H1 (cell line): ENCODE measurements around the gene CDON. TPM values are rescaled to one million over a fixed set of nuclear protein-coding genes. Genes with fewer than 3 reads are reported as not detected.

Experiments
- CTCF ChIA-PET: fragments of 300-600 bp; sonication (Branson Sonifier 250); formaldehyde crosslinking; loops from one replicate; lab custom pipeline; 2021; ENCODE audit not compliant: partially characterized antibody; lab: Charles Lee
- POLR2A ChIA-PET: fragments of 300-600 bp; sonication (Branson Sonifier 250); formaldehyde crosslinking; loops from one replicate; lab custom pipeline; 2021; ENCODE audit warnings: inconsistent platforms; ENCODE audit not compliant: partially characterized antibody; lab: Charles Lee
- DNase-seq, 2 experiments: peaks; one replicate each; pipeline versions ENCODE4 v3.0.0 to v3.0.0-alpha.2; 2010 to 2022; ENCODE audit warnings: low spot score in 2 of 2, low read depth in 1 of 2, mixed read lengths in 1 of 2
- FAIRE-seq: peaks from 2 replicates; lab custom pipeline; 2011; peaks lifted over from hg19 to GRCh38; lab: Jason Lieb, UNC
- H2AFZ ChIP-seq: 2 replicates; pipeline ENCODE4 v1.8.1; 2012; ENCODE audit warnings: low read length, inconsistent platforms
- H2AK5ac ChIP-seq: 2 replicates; pipeline ENCODE4 v1.6.1; 2013; ENCODE audit warnings: low read depth, low read length
- H2BK120ac ChIP-seq: replicated peaks from 2 replicates; pipeline ENCODE3; 2013; ENCODE audit warnings: low read depth, low read length, inconsistent platforms
- H2BK12ac ChIP-seq: 2 replicates; pipeline ENCODE4 v1.6.1; 2013; ENCODE audit warnings: low read depth, low read length
- H2BK15ac ChIP-seq: 2 replicates; pipeline ENCODE4 v1.6.1; 2013; ENCODE audit warnings: low read length
- H2BK20ac ChIP-seq: 2 replicates; pipeline ENCODE4 v1.6.1; 2013; ENCODE audit warnings: low read length
- H2BK5ac ChIP-seq: 2 replicates; pipeline ENCODE4 v1.6.1; 2013; ENCODE audit warnings: low read depth, low read length
- H3K14ac ChIP-seq: 2 replicates; pipeline ENCODE4 v1.6.1; 2013; ENCODE audit warnings: inconsistent platforms; ENCODE audit not compliant: insufficient read length
- H3K18ac ChIP-seq: 2 replicates; pipeline ENCODE4 v1.6.1; 2013; ENCODE audit warnings: low read length; ENCODE audit errors: extremely low read depth
- H3K23ac ChIP-seq: 2 replicates; pipeline ENCODE4 v1.6.1; 2013; ENCODE audit warnings: inconsistent platforms; ENCODE audit not compliant: insufficient read length
- H3K23me2 ChIP-seq: 2 replicates; pipeline ENCODE4 v1.6.1; 2013; ENCODE audit warnings: low read depth, low read length
- H3K27ac ChIP-seq: 2 replicates; pipeline ENCODE4 v1.6.1; 2011; ENCODE audit warnings: low read depth, low read length, inconsistent platforms
- H3K27me3 ChIP-seq, 4 experiments: replicated peaks in 1 of 4; 1 replicate in 1 of 4; 2 replicates in 3 of 4; pipeline versions ENCODE4 v1.6.1 to v1.8.1; 2011 to 2013; ENCODE audit warnings: low read length in 3 of 4, mild to moderate bottlenecking in 3 of 4, inconsistent platforms in 2 of 4, mixed read lengths in 2 of 4, moderate library complexity in 1 of 4; ENCODE audit not compliant: control insufficient read depth in 3 of 4, insufficient read depth in 3 of 4; ENCODE audit errors: extremely low read depth in 1 of 4
- H3K36me3 ChIP-seq, 4 experiments: 2 replicates each; pipeline versions ENCODE4 v1.6.1 to v1.8.1; 2011 to 2013; ENCODE audit warnings: mild to moderate bottlenecking in 4 of 4, low read length in 3 of 4, moderate library complexity in 2 of 4, control low read depth in 1 of 4, inconsistent platforms in 1 of 4; ENCODE audit not compliant: insufficient read depth in 4 of 4, control insufficient read depth in 2 of 4
- H3K4ac ChIP-seq: replicated peaks from 2 replicates; pipeline ENCODE3; 2013; ENCODE audit warnings: low read length, low read depth, mixed read lengths, inconsistent platforms; ENCODE audit not compliant: insufficient read length
- H3K4me1 ChIP-seq, 4 experiments: replicated peaks in 1 of 4; 1 replicate in 1 of 4; 2 replicates in 3 of 4; pipeline versions ENCODE4 v1.6.1 to v1.8.1; 2011 to 2013; ENCODE audit warnings: low read length in 3 of 4, inconsistent platforms in 2 of 4, mixed read lengths in 1 of 4; ENCODE audit not compliant: insufficient read depth in 4 of 4, control insufficient read depth in 3 of 4
- H3K4me2 ChIP-seq, 2 experiments: 2 replicates each; pipeline versions ENCODE4 v1.6.1 to v1.8.1; 2011 to 2013; ENCODE audit warnings: low read depth in 2 of 2, low read length in 2 of 2, control low read depth in 1 of 2, inconsistent platforms in 1 of 2, mild to moderate bottlenecking in 1 of 2; ENCODE audit not compliant: insufficient read depth in 1 of 2
- H3K4me3 ChIP-seq, 4 experiments: fragments of 200-600, 300-600 bp in 1 of 4; sonication (generic), shearing (Covaris generic), sonication (Bioruptor Twin) in 1 of 4; 2 replicates each; pipeline versions ENCODE4 v1.5.1 to v1.8.1; 2011 to 2016; ENCODE audit warnings: low read length in 4 of 4, low read depth in 3 of 4, control low read depth in 2 of 4, inconsistent platforms in 2 of 4, mild to moderate bottlenecking in 2 of 4, mixed read lengths in 1 of 4, moderate library complexity in 1 of 4; ENCODE audit not compliant: insufficient read depth in 2 of 4; ENCODE audit errors: extremely low read depth in 1 of 4
- H3K56ac ChIP-seq: replicated peaks from 2 replicates; pipeline ENCODE3; 2013; ENCODE audit warnings: low read depth, mild to moderate bottlenecking, mixed read lengths, low read length, inconsistent platforms; ENCODE audit not compliant: insufficient read length
- H3K79me1 ChIP-seq: 2 replicates; pipeline ENCODE4 v1.6.1; 2013; ENCODE audit warnings: low read depth, low read length, control low read depth
- H3K79me2 ChIP-seq, 2 experiments: 2 replicates each; pipeline versions ENCODE4 v1.6.1 to v1.8.1; 2012 to 2013; ENCODE audit warnings: low read length in 2 of 2, mild to moderate bottlenecking in 2 of 2, inconsistent platforms in 1 of 2; ENCODE audit not compliant: insufficient read depth in 2 of 2, control insufficient read depth in 1 of 2
- H3K9ac ChIP-seq, 4 experiments: replicated peaks in 1 of 4; 1 replicate in 1 of 4; 2 replicates in 3 of 4; pipeline versions ENCODE4 v1.6.1 to v1.8.1; 2011 to 2013; ENCODE audit warnings: low read depth in 3 of 4, low read length in 3 of 4, control low read depth in 2 of 4, mild to moderate bottlenecking in 2 of 4, moderate library complexity in 2 of 4, inconsistent platforms in 1 of 4; ENCODE audit errors: extremely low read depth in 1 of 4
- H3K9me3 ChIP-seq, 2 experiments: 2 replicates each; pipeline versions ENCODE4 v1.6.1 to v1.8.1; 2012 to 2013; ENCODE audit warnings: mild to moderate bottlenecking in 2 of 2, moderate library complexity in 2 of 2, control low read depth in 1 of 2, inconsistent platforms in 1 of 2, low read depth in 1 of 2, low read length in 1 of 2, mixed read lengths in 1 of 2; ENCODE audit not compliant: insufficient read depth in 2 of 2
- H4K20me1 ChIP-seq, 2 experiments: replicated peaks in 1 of 2; 2 replicates each; pipeline versions ENCODE3 to v1.8.1; 2011 to 2013; ENCODE audit warnings: inconsistent platforms in 2 of 2, low read length in 2 of 2, mild to moderate bottlenecking in 1 of 2; ENCODE audit not compliant: insufficient read depth in 2 of 2, control insufficient read depth in 1 of 2
- H4K5ac ChIP-seq: 2 replicates; pipeline ENCODE4 v1.6.1; 2013; ENCODE audit warnings: low read length, low read depth, mixed read lengths, inconsistent platforms; ENCODE audit not compliant: insufficient read length
- H4K8ac ChIP-seq: 2 replicates; pipeline ENCODE4 v1.8.0; 2013; ENCODE audit warnings: mild to moderate bottlenecking, moderate library complexity, low read length, inconsistent platforms; ENCODE audit not compliant: insufficient read depth; ENCODE audit errors: extremely low read depth
- H4K91ac ChIP-seq: replicated peaks from 2 replicates; pipeline ENCODE3; 2013; ENCODE audit warnings: low read length, mixed read lengths, inconsistent platforms; ENCODE audit not compliant: insufficient read length
- JUN ChIP-seq: IDR thresholded peaks from 2 replicates; pipeline ENCODE4 v1.6.1; 2011; ENCODE audit warnings: low read depth, mild to moderate bottlenecking, improper control_type of control experiment, low read length
- MAFK ChIP-seq: IDR thresholded peaks from 2 replicates; pipeline ENCODE4 v1.6.1; 2012; ENCODE audit warnings: low read depth, mild to moderate bottlenecking, improper control_type of control experiment, low read length
- SRF ChIP-seq: IDR thresholded peaks from 2 replicates; pipeline ENCODE4 v1.6.1; 2011; ENCODE audit warnings: mild to moderate bottlenecking, low read depth, low read length, moderate library complexity
- WGBS, 2 experiments: shearing (Covaris generic) in 1 of 2; methylation state at CpG; one replicate each; pipeline versions ENCODE4 v1.1.6 to v1.1.7; 2013 to 2015; ENCODE audit warnings: low lambda C conversion rate in 2 of 2, mixed read lengths in 2 of 2, inconsistent platforms in 1 of 2, low coverage in 1 of 2, missing lambda C conversion rate in 1 of 2; ENCODE audit not compliant: insufficient replicate concordance in 2 of 2, insufficient coverage in 1 of 2, insufficient read length in 1 of 2; ENCODE audit errors: extremely low coverage in 1 of 2, missing lambda C conversion rate in 1 of 2; 5-methylcytosine and 5-hydroxymethylcytosine counted together
- polyA plus RNA-seq, 7 experiments: library from polyadenylated mRNA; depleted of rRNA in 3 of 7; stranded (reverse) in 5 of 7; unstranded in 2 of 7; fragments of >200 nt in 5 of 7; fragments of 200-250 nt in 2 of 7; gene quantifications; 1 replicate in 5 of 7; 2 replicates in 1 of 7; 4 replicates in 1 of 7; pipeline versions ENCODE4 v1.2.1 to v1.2.3, GENCODE V29; 2011 to 2013; ENCODE audit warnings: missing spikeins in 2 of 7, mixed read lengths in 2 of 7
- total RNA-seq: library from RNA; stranded (reverse); fragmentation: NEBNext Ultra II Directional; extraction: Animal tissue kit (Norgen Biotek cat#: 25700); gene quantifications from 2 replicates; pipeline ENCODE4 v1.2.1, GENCODE V29; 2021

CDON gene
- total and polyA plus RNA-seq, 2 of the 8 experiments (the other 6 are each of a cell fraction or from before 2014, with no cell fraction given), result 11.0 to 32.5 TPM

DNA sequence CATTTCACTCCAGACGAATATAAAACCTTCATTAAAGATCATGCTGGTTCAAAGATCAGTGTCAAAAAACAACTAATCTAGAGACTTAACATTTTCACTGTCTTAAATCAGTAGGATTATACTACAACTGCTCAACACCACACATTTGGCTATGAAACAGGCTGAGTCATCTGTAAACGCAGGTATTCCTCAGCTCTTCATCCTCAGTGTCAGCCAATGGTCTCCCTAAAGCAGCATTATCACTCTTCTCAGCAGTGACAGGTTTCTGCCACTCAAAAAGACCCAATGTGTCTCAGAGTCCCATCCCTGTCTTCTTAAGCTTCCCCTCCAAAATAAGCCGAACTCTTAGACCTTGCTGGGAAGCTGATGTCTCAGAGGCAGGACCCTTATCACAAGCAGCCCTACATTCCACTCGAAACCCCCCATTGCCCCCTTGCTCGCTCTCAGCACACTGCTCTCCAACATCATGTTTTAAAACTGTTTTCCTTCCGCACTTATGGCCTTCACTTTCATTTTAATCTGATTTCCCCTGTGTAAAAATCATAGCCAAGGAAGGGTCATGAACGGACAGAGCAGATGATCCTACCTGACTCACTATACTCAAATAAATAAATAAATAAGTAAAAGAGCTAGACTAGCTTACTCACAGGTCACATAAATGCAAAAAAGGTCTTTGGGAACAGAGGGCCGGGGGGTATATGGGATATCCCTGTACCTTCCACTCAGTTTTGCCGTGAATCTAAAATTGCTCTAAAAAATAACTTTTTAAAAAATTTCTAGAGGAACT, 23.0 kb downstream of the CDON start:
- Histone ChIP-seq H2BK20ac (no peak overlapping the region), H2BK15ac (no peak overlapping the region), H3K4me1 (peaks cover 0 to 4% (median 0%) of the 10 kb centered on the region in 4 experiments; a peak in 1 of 7 replicates), H2BK120ac (no peak overlapping the region), H3K56ac (no peak overlapping the region), H3K4ac (no peak overlapping the region), H3K79me2 (no peaks in the 10 kb centered on the region), H3K18ac (no peak overlapping the region), H3K79me1 (no peaks in the 10 kb centered on the region), H3K9ac (no peak overlapping the region), H2BK5ac (no peak overlapping the region), H2BK12ac (no peak overlapping the region), H2AFZ (no peak overlapping the region), H4K20me1 (no peaks in the 10 kb centered on the region), H4K8ac (no peak overlapping the region), H3K27me3 (no peaks in the 10 kb centered on the region), H4K91ac (no peak overlapping the region), H3K27ac (no peak overlapping the region), H3K4me2 (no peak overlapping the region), H3K14ac (no peak overlapping the region), H3K23me2 (no peaks in the 10 kb centered on the region), H2AK5ac (no peak overlapping the region), H3K9me3 (no peaks in the 10 kb centered on the region), H3K4me3 (no peak overlapping the region), H4K5ac (no peak overlapping the region), H3K36me3 (no peaks in the 10 kb centered on the region; a peak in 1 of 8 replicates), H3K23ac (no peak overlapping the region)
- no peak for DNase-seq
- ChIA-PET POLR2A (no interaction called here), CTCF (interaction anchor here (0.9 to 2.3 kb wide), 8 partner anchors 10 to 154 kb away, joined by 3 to 5 read pairs (median 4); no protein-coding TSS in a partner anchor)
- no peak for TF ChIP-seq JUN
- TF ChIP-seq SRF, result no peak
- 0 out of 2 replicates have a peak, but pooled peaks have one; percentile 30 for TF ChIP-seq MAFK
- WGBS, 2 experiments, result 87% methylated on average over 9 of the region's 9 CpGs; no CpG with 5 or more reads in 1 of the 2 experiments
- peak; percentile 28 for FAIRE-seq
